Fibroblast of lung (primary cell): ENCODE measurements around the gene SLC12A6. TPM values are rescaled to one million over a fixed set of nuclear protein-coding genes. Genes with fewer than 3 reads are reported as not detected.
"Not testable (repeated sequence)": the region's sequence is repeated elsewhere in the genome, so short reads cannot be mapped to it uniquely, and the experiment has no call there.

Source experiments
- DNase-seq, 2 donors: peaks; one replicate each; pipeline versions ENCODE4 v3.0.0 to v3.0.0-alpha.2; 2010; ENCODE audit warnings: low read depth in 2 of 2
- H2AFZ ChIP-seq: 2 replicates; pipeline ENCODE4 v1.5.1; 2012; ENCODE audit warnings: low read length, control low read depth, inconsistent platforms
- H3K27ac ChIP-seq: 2 replicates; pipeline ENCODE4 v1.5.1; 2011; ENCODE audit warnings: low read length, control low read depth; ENCODE audit not compliant: insufficient read depth
- H3K27me3 ChIP-seq: 2 replicates; pipeline ENCODE4 v1.5.1; 2011; ENCODE audit warnings: mild to moderate bottlenecking, low read length; ENCODE audit not compliant: control insufficient read depth, insufficient read depth
- H3K36me3 ChIP-seq: 2 replicates; pipeline ENCODE4 v1.5.1; 2011; ENCODE audit warnings: low read length; ENCODE audit not compliant: control insufficient read depth, insufficient read depth
- H3K4me1 ChIP-seq: 2 replicates; pipeline ENCODE4 v1.5.1; 2011; ENCODE audit warnings: low read length; ENCODE audit not compliant: control insufficient read depth, insufficient read depth; ENCODE audit errors: extremely low read depth
- H3K4me2 ChIP-seq: 2 replicates; pipeline ENCODE4 v1.5.1; 2011; ENCODE audit warnings: low read length, control low read depth; ENCODE audit not compliant: insufficient read depth; ENCODE audit errors: extremely low read depth
- H3K4me3 ChIP-seq, 4 experiments: fragments of 200-600 bp in 1 of 4; sonication (generic) in 1 of 4; replicated peaks in 1 of 4; 2 replicates each; pipeline ENCODE4 v1.5.1; 2011 to 2016; ENCODE audit warnings: low read length in 4 of 4, low read depth in 3 of 4, mild to moderate bottlenecking in 3 of 4, control low read depth in 2 of 4, inconsistent platforms in 1 of 4, mixed read lengths in 1 of 4; ENCODE audit not compliant: insufficient read depth in 1 of 4; ENCODE audit errors: control extremely low read depth in 1 of 4
- H3K79me2 ChIP-seq: 2 replicates; pipeline ENCODE4 v1.5.1; 2012; ENCODE audit warnings: mild to moderate bottlenecking, low read length, inconsistent platforms; ENCODE audit not compliant: control insufficient read depth, insufficient read depth
- H3K9ac ChIP-seq: 2 replicates; pipeline ENCODE4 v1.5.1; 2011; ENCODE audit warnings: mild to moderate bottlenecking, low read length, control low read depth; ENCODE audit not compliant: insufficient read depth
- H3K9me3 ChIP-seq: 2 replicates; pipeline ENCODE4 v1.5.1; 2012; ENCODE audit warnings: low read depth, low read length; ENCODE audit not compliant: control insufficient read depth, insufficient read depth
- H4K20me1 ChIP-seq: 2 replicates; pipeline ENCODE4 v1.5.1; 2011; ENCODE audit warnings: low read length; ENCODE audit not compliant: control insufficient read depth, insufficient read depth; ENCODE audit errors: extremely low read depth
- CTCF ChIP-seq, 2 donors: IDR thresholded peaks in 1 of 2; conservative IDR thresholded peaks in 1 of 2; 1 replicate in 1 of 2; 2 replicates in 1 of 2; pipeline ENCODE4 v1.5.1; 2011 to 2012; ENCODE audit warnings: low read length in 2 of 2, control low read depth in 1 of 2, inconsistent platforms in 1 of 2, low read depth in 1 of 2, mild to moderate bottlenecking in 1 of 2
- EZH2 ChIP-seq: IDR thresholded peaks from 2 replicates; pipeline ENCODE4 v1.5.1; 2012; ENCODE audit warnings: low read length, control low read depth, mild to moderate bottlenecking; ENCODE audit errors: missing control alignments
- polyA plus RNA-seq, 2 donors: library from polyadenylated mRNA; depleted of rRNA in 1 of 2; stranded (reverse) in 1 of 2; unstranded in 1 of 2; fragments of >200 nt; gene quantifications; 2 replicates each; pipeline ENCODE4 v1.2.1, GENCODE V29; 2011 to 2012; ENCODE audit warnings: missing spikeins in 1 of 2
- total RNA-seq: library from RNA; depleted of rRNA; stranded (reverse); fragments of >200 nt; gene quantifications from 2 replicates; pipeline ENCODE4 v1.2.1, GENCODE V29; 2014

SLC12A6 gene
- total and polyA plus RNA-seq, 2 donors (not counting 1 experiment from before 2014, with no cell fraction given), result 19.2 to 26.9 TPM

GRCh38 chr15:34353627-34354026, 16.0 kb upstream of the SLC12A6 start:
- H4K20me1 ChIP-seq, result no peaks in the 10 kb centered on the region
- H3K27ac ChIP-seq, result no peak overlapping the region
- H3K4me3 ChIP-seq, result no peak overlapping the region

GRCh38 chr15:34352996-34353395, 15.4 kb upstream of the SLC12A6 start:
- DNase-seq, H3K9me3 ChIP-seq, H3K27me3 ChIP-seq, H2AFZ ChIP-seq, H3K9ac ChIP-seq, H3K79me2 ChIP-seq, H3K4me3 ChIP-seq, H3K4me2 ChIP-seq, H4K20me1 ChIP-seq, H3K27ac ChIP-seq, H3K36me3 ChIP-seq, H3K4me1 ChIP-seq: not testable (repeated sequence)

More at GRCh38 chr15:34353627-34354026, 16.0 kb upstream of the SLC12A6 start:
- no peak overlapping the region for H2AFZ ChIP-seq
- H3K79me2 ChIP-seq, result no peaks in the 10 kb centered on the region
- H3K4me1 ChIP-seq, result no peaks in the 10 kb centered on the region
- H3K4me2 ChIP-seq, result no peak overlapping the region
- H3K27me3 ChIP-seq, result no peaks in the 10 kb centered on the region
- TF ChIP-seq EZH2 (no peak), CTCF (conservative IDR thresholded peaks at IDR 0.05 in 1 of 2, IDR thresholded peaks at IDR 0.05 in 1 of 2; ENCODE audit: low read depth in 1 of 2, low read length in 2 of 2) (no peak)
- no peak for DNase-seq
- no peaks in the 10 kb centered on the region for H3K9me3 ChIP-seq
- no peak overlapping the region for H3K9ac ChIP-seq
- peaks cover 2% of the 10 kb centered on the region for H3K36me3 ChIP-seq

GRCh38 chr15:34349769-34350168, 12.2 kb upstream of the SLC12A6 start:
- no peak for TF ChIP-seq CTCF (conservative IDR thresholded peaks at IDR 0.05 in 1 of 2, IDR thresholded peaks at IDR 0.05 in 1 of 2; ENCODE audit: low read depth in 1 of 2, low read length in 2 of 2)
- TF ChIP-seq EZH2, result no peak
- DNase-seq, result no peak
- Histone ChIP-seq H2AFZ (no peak overlapping the region), H3K36me3 (no peaks in the 10 kb centered on the region), H3K79me2 (no peaks in the 10 kb centered on the region), H3K4me3 (no peak overlapping the region), H3K4me1 (no peaks in the 10 kb centered on the region), H3K9me3 (no peaks in the 10 kb centered on the region), H3K27me3 (no peaks in the 10 kb centered on the region), H3K27ac (no peak overlapping the region), H3K9ac (no peak overlapping the region), H4K20me1 (no peaks in the 10 kb centered on the region), H3K4me2 (no peak overlapping the region)
